ENCODE results near the gene MRC2.

MRC2 gene

GRCh38 chr17:62724398-62725146, 97.1 kb downstream of the MRC2 start:
- Histone ChIP-seq H3K27me3 (replicated peaks) (no peaks in the 10 kb centered on the region), H3K36me3 (replicated peaks) (no peaks in the 10 kb centered on the region), H3K4me3 (ENCODE audit: low read depth, low read length) (no peak overlapping the region), H3K27ac (no peak overlapping the region)
- in situ Hi-C loops (cut with HindIII; ENCODE audit: low pct_ligation_motif_present, low sequenced_read_pairs): no loop called here
- DNase-seq: no peak
- TF ChIP-seq CTCF (IDR thresholded peaks at IDR 0.05; ENCODE audit: low read depth, low read length, missing control alignments): no peak

- DNase-seq: peak; percentile 63
- in situ Hi-C loops (cut with HindIII; ENCODE audit: low pct_ligation_motif_present, low sequenced_read_pairs): no loop called here
Measured at GRCh38 chr17:62725791-62726249, 98.3 kb downstream of the MRC2 start.

GRCh38 chr17:62727916-62728672, 100.6 kb downstream of the MRC2 start:
- H3K27ac ChIP-seq: no peak overlapping the region
- no peaks in the 10 kb centered on the region for H3K27me3 ChIP-seq (replicated peaks)
- no peak for DNase-seq
- no peak overlapping the region for H3K4me3 ChIP-seq (ENCODE audit: low read depth, low read length)
- no peaks in the 10 kb centered on the region for H3K36me3 ChIP-seq (replicated peaks)
- peak; percentile 6 for TF ChIP-seq CTCF (IDR thresholded peaks at IDR 0.05; ENCODE audit: low read depth, low read length, missing control alignments)
- in situ Hi-C loops (cut with HindIII; ENCODE audit: low pct_ligation_motif_present, low sequenced_read_pairs): no loop called here

More at GRCh38 chr17:62725791-62726249, 98.3 kb downstream of the MRC2 start:
- no peak for TF ChIP-seq CTCF (IDR thresholded peaks at IDR 0.05; ENCODE audit: low read depth, low read length, missing control alignments)
- Histone ChIP-seq H3K27ac (no peak overlapping the region), H3K36me3 (replicated peaks) (no peaks in the 10 kb centered on the region), H3K4me3 (ENCODE audit: low read depth, low read length) (no peak overlapping the region), H3K27me3 (replicated peaks) (no peaks in the 10 kb centered on the region)

GRCh38 chr17:62732125-62732524, 104.7 kb downstream of the MRC2 start:
- no peak for TF ChIP-seq CTCF (IDR thresholded peaks at IDR 0.05; ENCODE audit: low read depth, low read length, missing control alignments)
- no peak for DNase-seq
- Histone ChIP-seq H3K4me3 (ENCODE audit: low read depth, low read length) (no peak overlapping the region), H3K27me3 (replicated peaks) (no peaks in the 10 kb centered on the region), H3K36me3 (replicated peaks) (no peaks in the 10 kb centered on the region), H3K27ac (no peak overlapping the region)
- in situ Hi-C loops (cut with HindIII; ENCODE audit: low pct_ligation_motif_present, low sequenced_read_pairs): no loop called here

- TF ChIP-seq CTCF (IDR thresholded peaks at IDR 0.05; ENCODE audit: low read depth, low read length, missing control alignments): no peak
- in situ Hi-C loops (cut with HindIII; ENCODE audit: low pct_ligation_motif_present, low sequenced_read_pairs): no loop called here
- H3K27ac ChIP-seq: no peak overlapping the region
Measured at GRCh38 chr17:62735044-62735651, 107.7 kb downstream of the MRC2 start.

More at GRCh38 chr17:62735044-62735651, 107.7 kb downstream of the MRC2 start:
- Histone ChIP-seq H3K27me3 (replicated peaks) (no peaks in the 10 kb centered on the region), H3K4me3 (ENCODE audit: low read depth, low read length) (no peak overlapping the region), H3K36me3 (replicated peaks) (no peaks in the 10 kb centered on the region)
- no peak for DNase-seq

All from brain microvascular endothelial cell (primary cell).